K562 (cell line): Measurements from ENCODE around the gene PARP9. TPM values are rescaled to one million over a fixed set of nuclear protein-coding genes. Genes with fewer than 3 reads are reported as not detected.

ENCODE experiments used
- BACH1 ChIP-seq: fragments of 200-800 bp; sonication (Bioruptor generic); IDR thresholded peaks from 2 replicates; pipeline ENCODE4 v1.6.1; 2016; ENCODE audit warnings: missing genetic modification characterization, missing compliant biosample characterization
- FOSL1 ChIP-seq: fragments of 200-800 bp; sonication (Bioruptor generic); conservative IDR thresholded peaks from 2 replicates; pipeline ENCODE4 v1.6.1; 2016; ENCODE audit warnings: missing genetic modification characterization, missing compliant biosample characterization
- GABPB1 ChIP-seq: sonication (generic); formaldehyde crosslinking; IDR thresholded peaks from 2 replicates; pipeline ENCODE4 v1.8.0; 2022; ENCODE audit warnings: mild to moderate bottlenecking, missing genetic modification reagents
- MGA ChIP-seq: fragments of 450-650 bp; IDR thresholded peaks from 2 replicates; pipeline ENCODE4 v1.6.1; 2016; ENCODE audit warnings: mild to moderate bottlenecking, moderate library complexity
- POLR2B ChIP-seq: fragments of 450-650 bp; IDR thresholded peaks from 2 replicates; pipeline ENCODE4 v1.6.1; 2018; ENCODE audit warnings: low read depth; ENCODE audit not compliant: partially characterized antibody
- POLR2G ChIP-seq: fragments of 200-400 bp; formaldehyde crosslinking; IDR thresholded peaks from 2 replicates; pipeline ENCODE4 v1.6.1; 2017; ENCODE audit warnings: low read depth, mild to moderate bottlenecking, antibody characterized with exemption, low read length, moderate library complexity
- TEAD1 ChIP-seq, 2 experiments: fragments of 450-650 bp in 1 of 2; sonication (generic) in 1 of 2; formaldehyde crosslinking; IDR thresholded peaks; 2 replicates each; pipeline versions ENCODE4 v1.4.0 to v1.8.0; 2020 to 2022; ENCODE audit warnings: mild to moderate bottlenecking in 2 of 2, missing genetic modification reagents in 1 of 2
- ZBTB11 ChIP-seq, 3 experiments: fragments of 200-800 bp in 1 of 3; fragments of 250-450 bp in 1 of 3; fragments of 450-650 bp in 1 of 3; sonication (Bioruptor Pico) in 1 of 3; sonication (Bioruptor generic) in 1 of 3; formaldehyde crosslinking in 1 of 3; IDR thresholded peaks; 2 replicates each; pipeline versions ENCODE4 v1.6.1 to v1.8.0; 2016 to 2022; ENCODE audit warnings: mild to moderate bottlenecking in 2 of 3, missing genetic modification characterization in 2 of 3, missing compliant biosample characterization in 1 of 3, moderate library complexity in 1 of 3
- ZKSCAN8 ChIP-seq: fragments of 200-800 bp; sonication (Bioruptor generic); IDR thresholded peaks from 2 replicates; pipeline ENCODE4 v1.6.1; 2016; ENCODE audit warnings: missing genetic modification characterization, missing compliant biosample characterization
- ZNF143 ChIP-seq: sonication (generic); formaldehyde crosslinking; IDR thresholded peaks from 2 replicates; pipeline ENCODE4 v1.9.0; 2022; ENCODE audit warnings: mild to moderate bottlenecking, missing genetic modification reagents
- ZNF282 ChIP-seq: sonication (generic); formaldehyde crosslinking; IDR thresholded peaks from 2 replicates; pipeline ENCODE4 v1.8.1; 2023; ENCODE audit warnings: missing genetic modification reagents
- polyA plus RNA-seq, 8 experiments: library from polyadenylated mRNA; depleted of rRNA in 4 of 8; stranded (reverse) in 5 of 8; unstranded in 3 of 8; fragments of >200 nt; fragmentation: Nextera tagmentation in 2 of 8; fragmentation: Illumina TruSeq in 1 of 8; extraction: Ambion mirVana in 2 of 8; extraction: Trizol in 1 of 8; gene quantifications; 2 replicates each; pipeline versions ENCODE4 v1.2.1 to v1.2.3, GENCODE V29; 2011 to 2014; ENCODE audit warnings: inconsistent platforms in 1 of 8, missing spikeins in 1 of 8
- total RNA-seq, 7 experiments: library from RNA; depleted of rRNA in 6 of 7; stranded (reverse); fragments of >200 nt in 6 of 7; fragmentation: Illumina TruSeq in 2 of 7; extraction: Trizol in 2 of 7; gene quantifications; 2 replicates each; pipeline versions ENCODE4 v1.2.1 to v1.2.3, GENCODE V29; 2011 to 2021; ENCODE audit warnings: low replicate concordance in 1 of 7

Gene PARP9
- total and polyA plus RNA-seq, 9 of the 15 experiments (the other 6 are each of a cell fraction or from before 2014, with no cell fraction given), result 2.1 to 4.8 (median 3.4) TPM

DNA sequence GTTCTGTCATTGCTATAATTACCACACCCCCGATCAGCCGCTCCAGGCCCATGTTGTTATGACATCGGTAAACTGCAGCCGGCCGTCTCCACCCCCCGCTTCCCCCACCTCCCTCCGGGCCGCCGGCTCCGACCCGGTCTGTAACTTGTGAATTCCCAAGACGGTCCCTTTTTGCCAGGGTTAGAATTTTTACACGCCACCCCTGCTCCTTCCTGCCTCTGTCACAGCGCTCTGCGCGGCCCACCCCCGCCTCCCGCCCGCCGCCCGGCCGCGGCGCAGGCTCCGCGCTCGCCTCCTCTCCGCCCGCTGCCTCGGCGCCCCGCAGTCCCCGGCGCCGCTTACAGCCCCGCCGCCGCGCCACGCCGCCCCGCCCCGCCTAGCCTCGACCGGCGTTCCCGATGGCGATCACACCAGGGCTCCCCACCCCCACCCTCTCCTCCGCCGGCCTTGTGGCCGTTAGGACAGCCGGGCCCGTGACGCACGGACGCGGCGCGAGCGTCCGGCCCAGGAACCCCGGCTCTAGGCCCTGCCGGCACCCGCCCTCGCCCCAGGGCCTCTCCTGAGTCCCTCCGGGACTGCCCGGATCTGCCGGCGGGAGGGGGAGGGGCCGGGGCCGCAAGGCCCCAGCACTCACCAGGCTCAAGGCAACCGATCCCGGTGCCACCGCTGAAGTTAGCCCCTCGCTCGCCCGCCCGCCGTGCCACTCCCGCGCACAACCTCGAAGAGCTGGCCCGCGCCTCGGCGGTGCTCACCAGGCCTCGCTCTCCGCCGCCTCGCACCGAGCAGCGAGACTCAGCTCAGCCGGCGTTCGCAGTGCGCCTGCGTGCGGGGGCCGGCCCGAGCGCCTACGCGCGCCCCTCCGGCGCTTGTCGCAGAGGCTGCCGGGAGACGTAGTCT, 49.7 kb downstream of the PARP9 start, which contains the start of gene KPNA1 (continued):
- peak; percentile 55 for TF ChIP-seq MGA
- TF ChIP-seq GABPB1 (CRISPR knock-in tag), result peak; percentile 44; the same call in 1 of the 2 replicates
- TF ChIP-seq TEAD1 (CRISPR knock-in tag; IDR thresholded peaks at IDR 0.05), result 0 out of 4 replicates have a peak, but pooled peaks of 1 of the 2 experiments have one; percentile 19
- TF ChIP-seq ZKSCAN8 (CRISPR knock-in tag), result no peak
- TF ChIP-seq ZNF143, result peak; percentile 88
- 0 out of 6 replicates have a peak, but pooled peaks of 1 of the 3 experiments have one; percentile 55 for TF ChIP-seq ZBTB11 (CRISPR knock-in tag; IDR thresholded peaks at IDR 0.05)
- peak; percentile 97 for TF ChIP-seq POLR2G
- peak; percentile 70 for TF ChIP-seq POLR2B
- 0 out of 2 replicates have a peak, but pooled peaks have one; percentile 26 for TF ChIP-seq FOSL1
- TF ChIP-seq BACH1 (tag), result no peak
- TF ChIP-seq ZNF282 (CRISPR knock-in tag), result 0 out of 2 replicates have a peak, but pooled peaks have one; percentile 72
